SK-N-SH treated with all-trans-retinoic acid at 6 μM for 48 hours (cell line): ENCODE measurements around the gene PHKA2.

Experiments used
- ATAC-seq: fragments of 200-7000 bp; cut with Tn5 transposase; 3 replicates; pipeline ENCODE4 v1.9.1; 2020; ENCODE audit warnings: mild to moderate bottlenecking, moderate library complexity
- ARNTL ChIP-seq: fragments of 450-650 bp; formaldehyde crosslinking; IDR thresholded peaks from 2 replicates; pipeline ENCODE4 v1.5.0; 2020; ENCODE audit warnings: low read depth, mild to moderate bottlenecking, moderate library complexity, borderline replicate concordance
- BACH2 ChIP-seq: fragments of 250-450 bp; sonication (Bioruptor Pico); IDR thresholded peaks from 2 replicates; pipeline ENCODE4 v1.9.0; 2021; ENCODE audit warnings: mild to moderate bottlenecking, borderline replicate concordance
- CSDC2 ChIP-seq: fragments of 250-450 bp; sonication (Bioruptor Pico); IDR thresholded peaks from 2 replicates; pipeline ENCODE4 v1.5.0; 2020; ENCODE audit warnings: mild to moderate bottlenecking, moderate library complexity
- ESRRG ChIP-seq: fragments of 250-450 bp; sonication (Bioruptor Pico); IDR thresholded peaks from 2 replicates; pipeline ENCODE4 v1.6.1; 2021; ENCODE audit warnings: mild to moderate bottlenecking
- GLIS3 ChIP-seq: fragments of 250-450 bp; sonication (Bioruptor Pico); IDR thresholded peaks from 2 replicates; pipeline ENCODE4 v1.5.0; 2020; ENCODE audit warnings: mild to moderate bottlenecking, moderate library complexity
- ISL1 ChIP-seq: fragments of 250-450 bp; sonication (Bioruptor Pico); IDR thresholded peaks from 2 replicates; pipeline ENCODE4 v2.1.2; 2022; ENCODE audit warnings: mild to moderate bottlenecking, moderate library complexity
- OSR1 ChIP-seq: fragments of 250-450 bp; sonication (Bioruptor Pico); IDR thresholded peaks from 2 replicates; pipeline ENCODE4 v1.8.0; 2022; ENCODE audit warnings: moderate library complexity, mild to moderate bottlenecking, inconsistent platforms
- PPARA ChIP-seq: fragments of 250-450 bp; sonication (Bioruptor Pico); IDR thresholded peaks from 2 replicates; pipeline ENCODE4 v1.5.0; 2020; ENCODE audit warnings: mild to moderate bottlenecking, borderline replicate concordance
- RARB ChIP-seq: fragments of 250-450 bp; sonication (Bioruptor Pico); IDR thresholded peaks from 2 replicates; pipeline ENCODE4 v1.8.0; 2021; ENCODE audit warnings: mild to moderate bottlenecking, moderate library complexity
- SNAI2 ChIP-seq: fragments of 250-450 bp; sonication (Bioruptor Pico); IDR thresholded peaks from 2 replicates; pipeline ENCODE4 v1.5.0; 2020; ENCODE audit warnings: mild to moderate bottlenecking, moderate library complexity
- ZC3H10 ChIP-seq: fragments of 250-450 bp; sonication (Bioruptor Pico); IDR thresholded peaks from 2 replicates; pipeline ENCODE4 v1.5.1; 2021; ENCODE audit warnings: mild to moderate bottlenecking, moderate library complexity
- ZFP30 ChIP-seq: fragments of 450-650 bp; formaldehyde crosslinking; IDR thresholded peaks from 2 replicates; pipeline ENCODE4 v1.5.0; 2022; ENCODE audit warnings: mild to moderate bottlenecking, moderate library complexity
- ZNF565 ChIP-seq: fragments of 450-650 bp; formaldehyde crosslinking; conservative IDR thresholded peaks from 2 replicates; pipeline ENCODE4 v1.5.0; 2020; ENCODE audit warnings: low read depth, mild to moderate bottlenecking, moderate library complexity
- ZNF70 ChIP-seq: fragments of 450-650 bp; formaldehyde crosslinking; IDR thresholded peaks from 2 replicates; pipeline ENCODE4 v1.5.0; 2020; ENCODE audit warnings: mild to moderate bottlenecking, moderate library complexity
- ZNF8 ChIP-seq: fragments of 450-650 bp; formaldehyde crosslinking; IDR thresholded peaks from 2 replicates; pipeline ENCODE4 v1.5.0; 2020; ENCODE audit warnings: mild to moderate bottlenecking, moderate library complexity
- TF ChIP-seq, protein P1 (sequence below): fragments of 250-450 bp; sonication (Bioruptor Pico); IDR thresholded peaks from 2 replicates; pipeline ENCODE4 v1.5.1; 2021; ENCODE audit warnings: mild to moderate bottlenecking, moderate library complexity
- TF ChIP-seq, protein P2 (sequence below): fragments of 250-450 bp; sonication (Bioruptor Pico); IDR thresholded peaks from 2 replicates; pipeline ENCODE4 v1.5.0; 2020; ENCODE audit warnings: mild to moderate bottlenecking, moderate library complexity
- TF ChIP-seq, protein P3 (sequence below): fragments of 250-450 bp; sonication (Bioruptor Pico); IDR thresholded peaks from 2 replicates; pipeline ENCODE4 v1.8.0; 2021; ENCODE audit warnings: low read depth, mild to moderate bottlenecking, moderate library complexity, borderline replicate concordance
- TF ChIP-seq, protein P4 (sequence below): fragments of 250-450 bp; sonication (Bioruptor Pico); IDR thresholded peaks from 2 replicates; pipeline ENCODE4 v1.8.0; 2020; ENCODE audit warnings: mild to moderate bottlenecking, moderate library complexity, borderline replicate concordance

Gene PHKA2

DNA sequence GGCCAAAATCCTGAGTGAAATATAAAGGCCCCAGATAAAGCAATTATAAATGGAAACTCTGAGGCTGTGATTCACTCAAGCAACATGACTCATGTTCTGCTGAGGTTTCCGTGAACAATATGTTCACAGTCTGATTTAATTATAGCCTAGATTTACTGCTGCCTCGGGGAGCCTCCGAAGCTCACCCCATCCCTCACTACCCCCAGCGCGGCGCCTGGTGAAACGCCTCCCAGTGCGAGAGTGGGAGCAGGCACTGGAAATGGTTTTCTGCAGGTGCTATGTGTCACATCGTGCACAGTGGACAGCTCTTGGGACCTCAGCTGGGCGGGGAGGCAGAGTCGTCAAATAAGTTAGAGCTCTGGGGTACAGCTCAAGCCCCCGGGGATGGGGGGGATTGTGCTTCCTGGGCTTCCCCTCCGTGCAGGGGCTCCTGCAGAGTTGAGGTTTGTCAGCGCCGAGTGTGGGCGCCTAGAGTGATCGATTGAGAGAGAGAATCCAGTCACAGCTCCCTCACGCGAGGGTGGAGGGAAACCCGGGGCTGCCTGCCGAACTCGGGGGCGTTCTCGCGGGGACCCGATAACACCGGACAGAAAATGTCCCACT, 110.6 kb downstream of the PHKA2 start (continued):
- peak; percentile 66 for TF ChIP-seq ZC3H10 (CRISPR knock-in tag)
- TF ChIP-seq ZNF70 (CRISPR knock-in tag) = no peak
- 0 out of 2 replicates have a peak, but pooled peaks have one; percentile 17 for TF ChIP-seq ESRRG (CRISPR knock-in tag)
- no peak for TF ChIP-seq ZNF8 (CRISPR knock-in tag)
- TF ChIP-seq RARB (CRISPR knock-in tag) = no peak
- TF ChIP-seq PPARA (CRISPR knock-in tag) = no peak
- TF ChIP-seq SNAI2 = 0 out of 2 replicates have a peak, but pooled peaks have one; percentile 19
- TF ChIP-seq ISL1 (CRISPR knock-in tag) = peak; percentile 83
- TF ChIP-seq GLIS3 (CRISPR knock-in tag) = no peak
- TF ChIP-seq, protein P1, sequence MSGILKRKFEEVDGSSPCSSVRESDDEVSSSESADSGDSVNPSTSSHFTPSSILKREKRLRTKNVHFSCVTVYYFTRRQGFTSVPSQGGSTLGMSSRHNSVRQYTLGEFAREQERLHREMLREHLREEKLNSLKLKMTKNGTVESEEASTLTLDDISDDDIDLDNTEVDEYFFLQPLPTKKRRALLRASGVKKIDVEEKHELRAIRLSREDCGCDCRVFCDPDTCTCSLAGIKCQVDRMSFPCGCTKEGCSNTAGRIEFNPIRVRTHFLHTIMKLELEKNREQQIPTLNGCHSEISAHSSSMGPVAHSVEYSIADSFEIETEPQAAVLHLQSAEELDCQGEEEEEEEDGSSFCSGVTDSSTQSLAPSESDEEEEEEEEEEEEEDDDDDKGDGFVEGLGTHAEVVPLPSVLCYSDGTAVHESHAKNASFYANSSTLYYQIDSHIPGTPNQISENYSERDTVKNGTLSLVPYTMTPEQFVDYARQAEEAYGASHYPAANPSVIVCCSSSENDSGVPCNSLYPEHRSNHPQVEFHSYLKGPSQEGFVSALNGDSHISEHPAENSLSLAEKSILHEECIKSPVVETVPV (CRISPR knock-in tag) = no peak
- TF ChIP-seq, protein P2, sequence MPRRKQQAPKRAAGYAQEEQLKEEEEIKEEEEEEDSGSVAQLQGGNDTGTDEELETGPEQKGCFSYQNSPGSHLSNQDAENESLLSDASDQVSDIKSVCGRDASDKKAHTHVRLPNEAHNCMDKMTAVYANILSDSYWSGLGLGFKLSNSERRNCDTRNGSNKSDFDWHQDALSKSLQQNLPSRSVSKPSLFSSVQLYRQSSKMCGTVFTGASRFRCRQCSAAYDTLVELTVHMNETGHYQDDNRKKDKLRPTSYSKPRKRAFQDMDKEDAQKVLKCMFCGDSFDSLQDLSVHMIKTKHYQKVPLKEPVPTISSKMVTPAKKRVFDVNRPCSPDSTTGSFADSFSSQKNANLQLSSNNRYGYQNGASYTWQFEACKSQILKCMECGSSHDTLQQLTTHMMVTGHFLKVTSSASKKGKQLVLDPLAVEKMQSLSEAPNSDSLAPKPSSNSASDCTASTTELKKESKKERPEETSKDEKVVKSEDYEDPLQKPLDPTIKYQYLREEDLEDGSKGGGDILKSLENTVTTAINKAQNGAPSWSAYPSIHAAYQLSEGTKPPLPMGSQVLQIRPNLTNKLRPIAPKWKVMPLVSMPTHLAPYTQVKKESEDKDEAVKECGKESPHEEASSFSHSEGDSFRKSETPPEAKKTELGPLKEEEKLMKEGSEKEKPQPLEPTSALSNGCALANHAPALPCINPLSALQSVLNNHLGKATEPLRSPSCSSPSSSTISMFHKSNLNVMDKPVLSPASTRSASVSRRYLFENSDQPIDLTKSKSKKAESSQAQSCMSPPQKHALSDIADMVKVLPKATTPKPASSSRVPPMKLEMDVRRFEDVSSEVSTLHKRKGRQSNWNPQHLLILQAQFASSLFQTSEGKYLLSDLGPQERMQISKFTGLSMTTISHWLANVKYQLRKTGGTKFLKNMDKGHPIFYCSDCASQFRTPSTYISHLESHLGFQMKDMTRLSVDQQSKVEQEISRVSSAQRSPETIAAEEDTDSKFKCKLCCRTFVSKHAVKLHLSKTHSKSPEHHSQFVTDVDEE (CRISPR knock-in tag) = no peak

DNA sequence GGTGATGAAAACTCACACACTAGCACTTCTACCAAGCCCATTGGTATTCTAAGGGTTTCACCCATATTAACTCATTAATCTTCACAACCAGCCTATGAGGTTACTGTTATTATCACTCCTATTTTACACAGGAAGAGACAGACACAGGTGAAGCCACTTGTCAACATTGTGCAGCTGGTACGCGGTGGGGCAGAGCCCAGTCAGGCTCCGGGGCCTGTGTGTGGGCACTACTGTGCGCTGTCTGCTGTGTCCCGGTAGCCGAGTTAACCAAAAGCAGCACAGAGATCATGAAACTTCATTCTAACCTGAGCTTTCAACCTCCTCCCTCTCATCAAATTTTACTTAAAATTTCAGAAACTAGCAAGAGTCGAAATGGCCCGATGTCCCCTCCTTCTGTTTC, 111.3 kb downstream of the PHKA2 start:
- no peak for TF ChIP-seq RARB (CRISPR knock-in tag)
- TF ChIP-seq ZNF565 = no peak
- no peak for TF ChIP-seq OSR1 (CRISPR knock-in tag)
- TF ChIP-seq, protein P1 (CRISPR knock-in tag) = no peak
- no peak for TF ChIP-seq ESRRG (CRISPR knock-in tag)
- TF ChIP-seq GLIS3 (CRISPR knock-in tag) = no peak
- TF ChIP-seq, protein P3, sequence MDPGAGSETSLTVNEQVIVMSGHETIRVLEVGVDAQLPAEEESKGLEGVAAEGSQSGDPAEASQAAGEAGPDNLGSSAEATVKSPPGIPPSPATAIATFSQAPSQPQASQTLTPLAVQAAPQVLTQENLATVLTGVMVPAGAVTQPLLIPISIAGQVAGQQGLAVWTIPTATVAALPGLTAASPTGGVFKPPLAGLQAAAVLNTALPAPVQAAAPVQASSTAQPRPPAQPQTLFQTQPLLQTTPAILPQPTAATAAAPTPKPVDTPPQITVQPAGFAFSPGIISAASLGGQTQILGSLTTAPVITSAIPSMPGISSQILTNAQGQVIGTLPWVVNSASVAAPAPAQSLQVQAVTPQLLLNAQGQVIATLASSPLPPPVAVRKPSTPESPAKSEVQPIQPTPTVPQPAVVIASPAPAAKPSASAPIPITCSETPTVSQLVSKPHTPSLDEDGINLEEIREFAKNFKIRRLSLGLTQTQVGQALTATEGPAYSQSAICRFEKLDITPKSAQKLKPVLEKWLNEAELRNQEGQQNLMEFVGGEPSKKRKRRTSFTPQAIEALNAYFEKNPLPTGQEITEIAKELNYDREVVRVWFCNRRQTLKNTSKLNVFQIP (CRISPR knock-in tag) = no peak
- TF ChIP-seq, protein P4, sequence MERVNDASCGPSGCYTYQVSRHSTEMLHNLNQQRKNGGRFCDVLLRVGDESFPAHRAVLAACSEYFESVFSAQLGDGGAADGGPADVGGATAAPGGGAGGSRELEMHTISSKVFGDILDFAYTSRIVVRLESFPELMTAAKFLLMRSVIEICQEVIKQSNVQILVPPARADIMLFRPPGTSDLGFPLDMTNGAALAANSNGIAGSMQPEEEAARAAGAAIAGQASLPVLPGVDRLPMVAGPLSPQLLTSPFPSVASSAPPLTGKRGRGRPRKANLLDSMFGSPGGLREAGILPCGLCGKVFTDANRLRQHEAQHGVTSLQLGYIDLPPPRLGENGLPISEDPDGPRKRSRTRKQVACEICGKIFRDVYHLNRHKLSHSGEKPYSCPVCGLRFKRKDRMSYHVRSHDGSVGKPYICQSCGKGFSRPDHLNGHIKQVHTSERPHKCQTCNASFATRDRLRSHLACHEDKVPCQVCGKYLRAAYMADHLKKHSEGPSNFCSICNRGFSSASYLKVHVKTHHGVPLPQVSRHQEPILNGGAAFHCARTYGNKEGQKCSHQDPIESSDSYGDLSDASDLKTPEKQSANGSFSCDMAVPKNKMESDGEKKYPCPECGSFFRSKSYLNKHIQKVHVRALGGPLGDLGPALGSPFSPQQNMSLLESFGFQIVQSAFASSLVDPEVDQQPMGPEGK (CRISPR knock-in tag) = no peak
- ATAC-seq = no peak; the same call in 2 of the 3 replicates

DNA sequence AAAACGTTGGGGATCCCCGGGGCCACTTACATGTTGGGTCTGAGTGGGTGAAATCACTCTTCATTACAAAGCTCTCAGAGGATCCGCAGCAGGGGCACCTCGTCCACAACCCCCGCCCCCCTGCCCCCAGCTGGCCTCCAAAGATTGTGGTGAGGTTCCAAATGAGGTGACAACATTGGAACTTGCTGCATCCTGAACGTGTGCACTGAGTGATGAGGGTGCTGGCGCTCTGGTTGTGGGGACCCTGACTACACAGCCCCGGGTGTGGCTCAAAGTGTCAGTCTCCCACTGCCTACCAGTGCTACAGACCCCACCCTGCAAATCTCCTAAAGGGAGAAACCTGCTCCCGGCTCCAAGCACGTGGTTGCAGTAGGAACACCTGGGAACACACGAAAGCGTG, 111.9 kb downstream of the PHKA2 start:
- TF ChIP-seq BACH2 (CRISPR knock-in tag) = no peak
- TF ChIP-seq ZFP30 (CRISPR knock-in tag) = no peak
- no peak for TF ChIP-seq RARB (CRISPR knock-in tag)
- TF ChIP-seq PPARA (CRISPR knock-in tag) = no peak
- TF ChIP-seq GLIS3 (CRISPR knock-in tag) = no peak
- no peak for TF ChIP-seq ZNF565
- no peak for TF ChIP-seq ZNF70 (CRISPR knock-in tag)
- TF ChIP-seq ARNTL (CRISPR knock-in tag) = no peak
- no peak for TF ChIP-seq ESRRG (CRISPR knock-in tag)
- no peak for TF ChIP-seq CSDC2
- TF ChIP-seq, protein P1 (CRISPR knock-in tag) = no peak
- TF ChIP-seq, protein P3 (CRISPR knock-in tag) = no peak
- ATAC-seq = no peak
